ENCODE results near the gene KRT83.

DNA sequence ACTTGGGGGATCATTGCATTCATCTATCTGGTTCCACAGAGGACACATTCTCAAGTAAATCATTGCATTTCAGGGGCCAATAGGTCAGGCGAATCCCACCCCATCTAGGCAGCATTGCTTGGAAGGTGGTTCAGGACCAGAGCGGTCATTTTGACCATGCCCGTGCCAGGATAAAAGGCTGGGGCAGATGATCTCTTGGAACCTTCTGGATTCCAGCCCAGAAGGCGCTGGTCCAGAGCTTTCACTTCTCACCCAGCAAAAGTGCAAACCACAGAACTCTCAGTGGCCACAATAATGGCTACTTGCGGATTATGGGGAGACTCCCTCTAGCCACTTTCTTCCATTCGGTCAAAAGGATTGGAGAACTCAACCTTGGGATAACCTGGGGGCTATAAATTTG is 46.7 kb upstream of the KRT83 start:
- TF ChIP-seq, protein P1, sequence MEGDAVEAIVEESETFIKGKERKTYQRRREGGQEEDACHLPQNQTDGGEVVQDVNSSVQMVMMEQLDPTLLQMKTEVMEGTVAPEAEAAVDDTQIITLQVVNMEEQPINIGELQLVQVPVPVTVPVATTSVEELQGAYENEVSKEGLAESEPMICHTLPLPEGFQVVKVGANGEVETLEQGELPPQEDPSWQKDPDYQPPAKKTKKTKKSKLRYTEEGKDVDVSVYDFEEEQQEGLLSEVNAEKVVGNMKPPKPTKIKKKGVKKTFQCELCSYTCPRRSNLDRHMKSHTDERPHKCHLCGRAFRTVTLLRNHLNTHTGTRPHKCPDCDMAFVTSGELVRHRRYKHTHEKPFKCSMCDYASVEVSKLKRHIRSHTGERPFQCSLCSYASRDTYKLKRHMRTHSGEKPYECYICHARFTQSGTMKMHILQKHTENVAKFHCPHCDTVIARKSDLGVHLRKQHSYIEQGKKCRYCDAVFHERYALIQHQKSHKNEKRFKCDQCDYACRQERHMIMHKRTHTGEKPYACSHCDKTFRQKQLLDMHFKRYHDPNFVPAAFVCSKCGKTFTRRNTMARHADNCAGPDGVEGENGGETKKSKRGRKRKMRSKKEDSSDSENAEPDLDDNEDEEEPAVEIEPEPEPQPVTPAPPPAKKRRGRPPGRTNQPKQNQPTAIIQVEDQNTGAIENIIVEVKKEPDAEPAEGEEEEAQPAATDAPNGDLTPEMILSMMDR (IDR thresholded peaks at IDR 0.05): no peak
- TF ChIP-seq POLR2A (IDR thresholded peaks at IDR 0.05): no peak
